ENCODE results near the gene NGDN.
"Not testable (repeated sequence)": the region's sequence is repeated elsewhere in the genome, so short reads cannot be mapped to it uniquely, and the experiment has no call there.

The NGDN gene

GRCh38 chr14:23469127-23469905 lies at the start of gene NGDN:
TSS of gene NGDN (plus strand) at chr14:23469703. CDS start at chr14:23469716, 13 bp downstream.
- DNase-seq (ENCODE audit: low read depth) = peak; percentile 85

GRCh38 chr14:23421594-23421993 lies 47.9 kb upstream of the NGDN start:
- DNase-seq (ENCODE audit: low read depth) = no peak

GRCh38 chr14:23423657-23424056 lies 45.8 kb upstream of the NGDN start:
- DNase-seq (ENCODE audit: low read depth) = no peak

- no peak for DNase-seq (ENCODE audit: low read depth)
Observed at GRCh38 chr14:23425169-23425568, 44.3 kb upstream of the NGDN start.

- DNase-seq (ENCODE audit: low read depth) = not testable (repeated sequence)
Observed at GRCh38 chr14:23425798-23426197, 43.7 kb upstream of the NGDN start.

GRCh38 chr14:23428686-23429495 lies 40.6 kb upstream of the NGDN start:
- DNase-seq (ENCODE audit: low read depth) = no peak

- no peak for DNase-seq (ENCODE audit: low read depth)
Observed at GRCh38 chr14:23430016-23430722, 39.3 kb upstream of the NGDN start.

- no peak for DNase-seq (ENCODE audit: low read depth)
Observed at GRCh38 chr14:23430723-23431085, 38.8 kb upstream of the NGDN start.

GRCh38 chr14:23431486-23431885 lies 38.0 kb upstream of the NGDN start:
- no peak for DNase-seq (ENCODE audit: low read depth)

- no peak for DNase-seq (ENCODE audit: low read depth)
Observed at GRCh38 chr14:23432102-23432925, 37.2 kb upstream of the NGDN start.

- no peak for DNase-seq (ENCODE audit: low read depth)
Observed at GRCh38 chr14:23432946-23433345, 36.6 kb upstream of the NGDN start.

- DNase-seq (ENCODE audit: low read depth) = no peak
Observed at GRCh38 chr14:23433457-23433856, 36.0 kb upstream of the NGDN start.

- no peak for DNase-seq (ENCODE audit: low read depth)
Observed at GRCh38 chr14:23434488-23435222, 34.8 kb upstream of the NGDN start.

- no peak for DNase-seq (ENCODE audit: low read depth)
Observed at GRCh38 chr14:23435543-23436326, 33.8 kb upstream of the NGDN start, which contains the start of gene MYH7. TSS of gene MYH7 (minus strand) at chr14:23435660. CDS start at chr14:23433732, 1,928 bp downstream.

- DNase-seq (ENCODE audit: low read depth) = no peak
Observed at GRCh38 chr14:23436327-23437132, 33.0 kb upstream of the NGDN start.

GRCh38 chr14:23437133-23438100 lies 32.1 kb upstream of the NGDN start:
- DNase-seq (ENCODE audit: low read depth) = no peak

- DNase-seq (ENCODE audit: low read depth) = no peak
Observed at GRCh38 chr14:23438101-23438971, 31.2 kb upstream of the NGDN start.
